GM18907 (cell line): ENCODE data around the gene DLGAP1.

Experiments
- ATAC-seq: cut with Tn5 transposase; IDR thresholded peaks from one replicate; pipeline ENCODE4 v1.9.1; 2021; ENCODE audit warnings: mild to moderate bottlenecking, moderate library complexity; ENCODE audit not compliant: unreplicated experiment

Gene DLGAP1

GRCh38 chr18:3466872-3467271 is 988.2 kb downstream of the DLGAP1 start:
- ATAC-seq, result no peak

GRCh38 chr18:3466045-3466444 is 989.1 kb downstream of the DLGAP1 start:
- no peak for ATAC-seq

GRCh38 chr18:3463051-3463450 is 992.1 kb downstream of the DLGAP1 start:
- no peak for ATAC-seq

DNA sequence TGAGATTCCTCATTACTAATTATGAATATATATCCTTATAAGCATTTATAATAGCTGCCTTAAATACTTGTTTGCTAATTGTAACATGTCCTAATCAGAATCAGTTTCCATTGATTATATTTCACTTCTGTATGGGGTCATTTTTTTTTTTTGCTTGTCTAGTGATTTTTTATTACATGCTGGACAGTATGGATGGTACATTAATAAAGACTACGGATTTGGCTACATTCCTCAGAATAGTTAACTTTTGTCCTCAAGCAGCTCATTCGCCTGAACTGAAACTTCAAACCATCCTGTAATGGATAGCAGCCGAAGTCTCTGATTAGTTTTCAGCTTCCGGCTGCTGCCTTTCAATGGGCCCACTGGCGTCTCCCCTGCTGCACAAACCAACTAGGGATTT is 993.4 kb downstream of the DLGAP1 start:
- ATAC-seq, result no peak

- ATAC-seq, result no peak
Measured at GRCh38 chr18:3460823-3461398, 994.2 kb downstream of the DLGAP1 start.

- ATAC-seq, result peak; percentile 57
Measured at GRCh38 chr18:3458952-3459853, 995.9 kb downstream of the DLGAP1 start.

- ATAC-seq, result no peak
Measured at GRCh38 chr18:3458378-3458777, 996.7 kb downstream of the DLGAP1 start.

- no peak for ATAC-seq
Measured at GRCh38 chr18:3457261-3457724, 997.8 kb downstream of the DLGAP1 start.

- ATAC-seq, result no peak
Measured at GRCh38 chr18:3456686-3457069, 998.4 kb downstream of the DLGAP1 start.

GRCh38 chr18:3455907-3456685 is 999.0 kb downstream of the DLGAP1 start:
- ATAC-seq, result no peak

DNA sequence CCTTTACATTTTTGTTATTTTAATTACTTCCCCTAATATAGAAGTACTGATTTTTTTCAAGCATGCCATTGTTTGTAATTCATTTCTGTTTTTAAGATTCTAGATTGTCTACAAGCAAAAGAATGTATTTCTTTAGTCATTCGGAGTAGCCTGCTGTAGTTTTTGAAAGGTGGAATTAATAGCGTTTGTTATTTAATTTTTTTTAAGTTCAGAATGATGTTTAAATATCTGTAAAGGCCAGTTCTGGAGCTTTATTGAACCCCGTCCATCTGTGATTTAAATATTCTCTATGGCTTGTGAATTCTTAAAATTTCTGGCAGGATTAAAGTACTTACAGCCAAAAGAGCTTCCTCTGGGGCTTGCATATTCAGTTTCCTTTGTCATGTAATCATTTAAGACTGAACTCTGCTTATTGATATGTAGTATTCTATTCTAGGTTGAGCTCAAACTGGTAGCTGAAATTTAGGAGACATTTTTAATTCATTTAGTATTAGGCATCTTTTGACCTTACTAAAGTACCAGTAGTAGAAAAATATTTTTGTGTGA is 999.9 kb downstream of the DLGAP1 start:
- ATAC-seq, result no peak

DNA sequence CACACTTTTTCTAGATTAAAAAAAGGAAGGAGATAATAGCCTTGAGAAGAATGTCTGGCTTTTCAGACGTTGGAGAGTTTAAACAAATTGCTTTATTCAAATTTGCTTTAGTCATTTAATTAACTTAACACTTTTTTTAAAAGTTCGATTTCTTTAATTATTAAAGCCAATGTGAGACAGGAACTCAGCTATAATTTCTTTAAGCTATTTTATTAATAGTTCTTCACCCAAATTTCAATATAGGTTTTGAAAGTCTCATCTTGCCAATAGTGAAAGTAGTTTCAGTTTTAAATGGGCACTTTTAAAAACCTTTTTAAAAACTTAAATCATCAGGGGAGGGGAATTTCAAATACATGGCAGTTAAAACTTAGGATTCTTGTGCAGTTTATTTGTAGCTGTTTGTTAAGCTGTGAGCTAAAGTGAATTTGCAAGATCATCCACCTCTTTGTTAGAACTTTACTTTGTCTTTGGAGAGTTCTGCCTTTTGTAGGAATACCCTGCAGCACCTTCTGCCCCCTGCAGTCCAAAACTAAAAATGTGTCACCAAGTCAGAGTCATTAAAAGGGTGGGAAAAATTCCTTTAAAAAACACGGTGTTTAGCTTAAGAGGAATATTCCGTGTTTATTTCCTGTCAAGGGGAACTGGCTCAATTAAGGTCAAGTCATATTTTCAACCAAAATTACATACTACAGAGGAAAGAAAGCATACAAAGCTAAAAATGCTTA is 1000.6 kb downstream of the DLGAP1 start:
- ATAC-seq, result no peak

DNA sequence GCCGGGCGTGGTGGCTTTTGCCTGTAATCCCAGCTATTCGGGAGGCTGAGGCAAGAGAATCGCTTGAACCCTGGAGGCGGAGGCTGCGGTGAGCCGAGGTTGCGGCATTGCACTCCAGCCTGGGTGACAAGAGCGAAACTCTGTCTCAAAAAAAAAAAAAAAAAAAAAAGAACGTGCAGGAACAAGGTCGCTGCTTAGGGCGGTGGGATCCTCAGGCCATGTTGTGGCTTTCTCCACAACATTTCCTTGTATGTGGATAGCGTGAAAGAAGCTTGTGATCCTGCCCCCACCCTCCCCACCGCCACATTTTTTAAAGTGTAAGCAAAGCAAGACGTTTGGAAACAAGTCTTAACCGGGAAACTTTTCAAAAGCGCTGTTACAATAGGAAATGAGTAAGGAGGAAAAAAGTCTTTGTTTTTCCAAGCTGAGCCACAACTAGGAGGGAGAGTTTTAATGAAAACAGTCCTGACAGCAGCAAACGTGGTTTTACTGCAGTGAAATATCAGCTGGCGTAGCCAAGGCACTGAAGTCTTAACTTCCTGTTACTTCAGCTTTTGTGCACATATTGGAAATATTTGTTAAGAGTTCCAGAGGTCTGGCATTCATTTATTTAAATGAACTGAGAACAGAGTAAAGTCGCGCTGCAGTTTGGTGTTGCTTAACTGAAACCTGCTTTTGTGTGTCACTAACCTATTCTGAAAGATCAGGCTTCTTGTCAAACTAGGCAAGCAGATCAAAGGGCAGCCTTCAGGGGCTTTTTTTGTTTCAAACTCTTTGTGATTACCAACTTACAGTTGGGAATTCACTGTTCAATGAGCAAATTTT is 1001.4 kb downstream of the DLGAP1 start:
- no peak for ATAC-seq

GRCh38 chr18:3452750-3453539 is 1002.2 kb downstream of the DLGAP1 start:
- no peak for ATAC-seq

- ATAC-seq, result no peak
Measured at GRCh38 chr18:3451989-3452749, 1002.9 kb downstream of the DLGAP1 start.

DNA sequence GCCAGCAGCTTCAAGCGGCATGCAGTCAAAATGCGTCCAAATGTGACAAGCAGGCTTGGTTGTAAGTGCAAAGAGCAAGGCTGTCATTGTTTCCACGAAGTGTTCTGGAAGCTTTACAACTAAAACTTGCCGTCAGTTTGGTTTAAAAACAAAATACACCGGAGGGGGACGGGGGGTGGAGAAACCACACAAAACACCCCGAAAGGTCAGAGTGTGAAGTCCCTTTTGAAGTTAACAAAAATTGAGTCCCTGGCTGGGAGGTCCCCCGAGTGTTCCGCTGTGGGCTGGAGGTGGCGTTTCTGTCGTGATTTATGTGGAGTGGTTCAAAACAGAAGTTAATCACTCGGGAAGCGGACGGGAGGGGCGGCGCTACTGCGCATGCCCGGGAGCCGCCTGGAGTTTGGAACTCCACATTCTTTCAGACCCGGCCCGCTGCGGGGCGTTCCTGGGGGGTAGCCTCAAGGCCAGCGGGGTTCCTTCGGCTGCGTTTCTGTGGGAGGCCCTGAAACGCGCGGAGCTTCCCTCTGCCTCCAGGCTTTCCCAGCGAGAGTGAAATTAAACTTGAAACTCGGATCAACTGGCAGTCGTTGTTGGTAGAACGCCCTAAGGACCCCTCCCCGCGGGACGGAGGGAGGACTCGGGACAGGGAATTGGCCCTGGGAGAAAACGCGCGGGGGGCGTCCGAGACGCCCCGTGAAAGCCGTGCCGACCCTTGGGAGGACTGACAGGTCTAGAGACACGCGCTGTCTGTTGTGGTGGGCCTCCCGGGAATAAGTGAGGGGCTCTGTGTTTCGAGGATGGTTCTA is 1003.7 kb downstream of the DLGAP1 start:
- no peak for ATAC-seq

DNA sequence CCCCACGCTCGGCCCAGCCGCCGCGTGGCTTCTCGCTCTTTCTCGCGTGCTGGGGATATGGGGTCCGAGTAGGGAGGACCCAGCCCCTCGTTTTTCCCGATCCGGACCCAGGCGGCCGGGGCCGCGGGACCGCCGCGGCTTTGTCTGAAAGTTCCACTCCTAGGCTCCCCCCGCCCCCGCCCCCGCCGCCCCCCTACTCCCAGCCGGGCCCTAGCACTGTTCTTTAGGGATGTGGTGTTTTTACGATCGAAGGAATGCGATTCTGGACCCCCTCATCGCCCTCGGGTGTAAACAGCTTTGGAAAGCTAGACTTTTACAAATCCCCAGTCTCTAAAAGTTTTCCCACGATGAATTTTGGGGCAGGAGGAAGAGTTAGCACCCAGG is 1004.3 kb downstream of the DLGAP1 start:
- ATAC-seq, result no peak
